ENCODE data around the gene EHBP1.

GRCh38 chr2:63073994-63074393 lies 368.5 kb downstream of the EHBP1 start:
- no peak for TF ChIP-seq CTCF (IDR thresholded peaks at IDR 0.05)
- no peak for TF ChIP-seq POLR2A (IDR thresholded peaks at IDR 0.05)
